Posterior vena cava (tissue), 2 donors: ENCODE data around the gene DNAJC9. TPM values are rescaled to one million over a fixed set of nuclear protein-coding genes. Genes with fewer than 3 reads are reported as not detected.
A peak's percentile ranks its signal among the peaks of the same experiment; 100 is the strongest.
"Not testable (repeated sequence)": the region's sequence is repeated elsewhere in the genome, so short reads cannot be mapped to it uniquely, and the experiment has no call there.

Source experiments
- DNase-seq: peaks from one replicate; pipeline ENCODE4 v3.0.0-alpha.2; 2020; ENCODE audit warnings: low spot score
- intact Hi-C, 2 donors: fragments of 100-400 bp; cut with DNase I; formaldehyde crosslinking; loops; one replicate each; pipeline versions ENCODE4 v1.14.1 to v1.14.2; 2022 to 2023
- long read RNA-seq, 2 donors: library from polyadenylated mRNA; unstranded; transcript quantifications; one replicate each; pipeline ENCODE4 v2.0.0, GENCODE V29; 2020 to 2021
- total RNA-seq, 2 donors: library from RNA; stranded (reverse); fragmentation: NEBNext Ultra II Directional; extraction: Animal tissue kit (Norgen Biotek cat#: 25700); gene quantifications; one replicate each; pipeline ENCODE4 v1.2.1, GENCODE V29; 2021
- donor health status: DM: yes; HTN: yes; CAD: no.
- donor health status: DM: yes; HTN: yes; CAD: no.

The DNAJC9 gene
- 1 to 10 TPM; 8.7 to 8.9 TPM for total RNA-seq
- long read RNA-seq, donor 1, transcript DNAJC9-201 (5 exons, 3,032 nt), result major isoform, 10 of 11 reads
- long read RNA-seq, donor 1, partial matches to known transcripts, result 1 of 11 reads
- long read RNA-seq, donor 1, other reads (novel, unspliced or antisense), result 0 of 11 reads
- long read RNA-seq, donor 2, transcript DNAJC9-201 (5 exons, 3,032 nt), result major isoform, 49 of 60 reads
- long read RNA-seq, donor 2, partial matches to known transcripts, result 1 of 60 reads
- long read RNA-seq, donor 2, other reads (novel, unspliced or antisense), result 10 of 60 reads

- peak; percentile 99 for DNase-seq
- intact Hi-C loops, result no loop called here
Measured at GRCh38 chr10:73246646-73247508, at the start of gene DNAJC9. TSS of gene DNAJC9 (minus strand) at chr10:73247255. CDS start at chr10:73247189, 66 bp downstream.

GRCh38 chr10:73293461-73293860, 46.4 kb upstream of the DNAJC9 start:
- intact Hi-C loops, result no loop called here
- DNase-seq, result no peak

GRCh38 chr10:73289958-73290357, 42.9 kb upstream of the DNAJC9 start:
- intact Hi-C loops, result no loop called here
- no peak for DNase-seq

- intact Hi-C loops, result no loop called here
Measured at GRCh38 chr10:73287441-73287840, 40.4 kb upstream of the DNAJC9 start.

GRCh38 chr10:73281097-73281496, 34.0 kb upstream of the DNAJC9 start:
- DNase-seq, result no peak
- intact Hi-C loops, result no loop called here

More at GRCh38 chr10:73287441-73287840, 40.4 kb upstream of the DNAJC9 start:
- no peak for DNase-seq

- intact Hi-C loops, result no loop called here
- no peak for DNase-seq
Measured at GRCh38 chr10:73264423-73264822, 17.4 kb upstream of the DNAJC9 start.

- intact Hi-C loops, result no loop called here
- no peak for DNase-seq
Measured at GRCh38 chr10:73263693-73264347, 16.8 kb upstream of the DNAJC9 start.

- intact Hi-C loops, result no loop called here
- DNase-seq, result no peak
Measured at GRCh38 chr10:73262880-73263555, 16.0 kb upstream of the DNAJC9 start.

- DNase-seq, result no peak
- intact Hi-C loops, result no loop called here
Measured at GRCh38 chr10:73262105-73262730, 15.2 kb upstream of the DNAJC9 start.

GRCh38 chr10:73261362-73261995, 14.4 kb upstream of the DNAJC9 start:
- no peak for DNase-seq
- intact Hi-C loops, result no loop called here

- DNase-seq, intact Hi-C loops: not testable (repeated sequence)
Measured at GRCh38 chr10:73258612-73259011, 11.6 kb upstream of the DNAJC9 start.

- no peak for DNase-seq
- intact Hi-C loops, result no loop called here
Measured at GRCh38 chr10:73253225-73253555, 6.1 kb upstream of the DNAJC9 start.

GRCh38 chr10:73252445-73253224, 5.6 kb upstream of the DNAJC9 start, which contains the start of gene MRPS16:
TSS of gene MRPS16 (minus strand) at chr10:73252644. CDS start at chr10:73252482, 162 bp downstream.
- DNase-seq, result peak; percentile 97
- intact Hi-C loops, result no loop called here

- intact Hi-C loops, result no loop called here
- DNase-seq, result no peak
Measured at GRCh38 chr10:73251683-73252444, 4.8 kb upstream of the DNAJC9 start.

- intact Hi-C loops, result no loop called here
- DNase-seq, result no peak
Measured at GRCh38 chr10:73248259-73248724, 1.2 kb upstream of the DNAJC9 start.

- intact Hi-C loops, result no loop called here
- DNase-seq, result no peak
Measured at GRCh38 chr10:73247509-73248258, 629 bp upstream of the DNAJC9 start.

- no peak for DNase-seq
- intact Hi-C loops, result no loop called here
Measured at GRCh38 chr10:73246322-73246645, 771 bp downstream of the DNAJC9 start.
